Sigmoid colon (tissue), 7 donors: Measurements from ENCODE around the gene SH2D5. TPM values are rescaled to one million over a fixed set of nuclear protein-coding genes. Genes with fewer than 3 reads are reported as not detected.

Experiments
- DNase-seq: peaks from one replicate; pipeline ENCODE4 v3.0.0-alpha.2; 2019
- H3K27ac ChIP-seq, 4 donors: fragments of 200-600 bp; sonication (generic); one replicate each; pipeline ENCODE4 v1.5.1; 2016 to 2019; ENCODE audit warnings: mild to moderate bottlenecking in 1 of 4
- H3K27me3 ChIP-seq, 3 donors: fragments of 200-600 bp; sonication (generic); one replicate each; pipeline ENCODE4 v1.5.1; 2019; ENCODE audit warnings: mild to moderate bottlenecking in 1 of 3
- H3K36me3 ChIP-seq, 4 donors: fragments of 200-600 bp; sonication (generic); one replicate each; pipeline ENCODE4 v1.5.1; 2016 to 2019
- H3K4me1 ChIP-seq, 4 donors: fragments of 200-600 bp; sonication (generic); one replicate each; pipeline ENCODE4 v1.5.1; 2017 to 2019
- H3K4me3 ChIP-seq, 4 donors: fragments of 200-600 bp; sonication (generic); one replicate each; pipeline ENCODE4 v1.5.1; 2017 to 2019; ENCODE audit warnings: mild to moderate bottlenecking in 2 of 4, moderate library complexity in 1 of 4
- H3K9me3 ChIP-seq, 4 donors: fragments of 200-600 bp in 3 of 4; sonication (generic) in 3 of 4; one replicate each; pipeline versions ENCODE4 v1.5.1 to v1.6.1; 2013 to 2019
- EP300 ChIP-seq, 4 donors: sonication (generic); formaldehyde crosslinking; IDR thresholded peaks; one replicate each; pipeline ENCODE4 v1.6.1; 2017; ENCODE audit warnings: antibody characterized with exemption in 4 of 4
- POLR2A ChIP-seq, 2 donors: fragments of 450-650 bp; IDR thresholded peaks; one replicate each; pipeline ENCODE4 v1.6.1; 2016; ENCODE audit warnings: antibody characterized with exemption in 2 of 2, mild to moderate bottlenecking in 2 of 2, moderate library complexity in 2 of 2
- POLR2AphosphoS5 ChIP-seq, 4 donors: sonication (generic); formaldehyde crosslinking; IDR thresholded peaks; one replicate each; pipeline ENCODE4 v1.6.1; 2017; ENCODE audit warnings: antibody characterized with exemption in 4 of 4
- WGBS, 2 donors: extraction: QIAGEN DNeasy Blood & Tissue Kit; methylation state at CpG; one replicate each; pipeline ENCODE4 v1.1.7; 2013; 5-methylcytosine and 5-hydroxymethylcytosine counted together
- intact Hi-C: fragments of 100-400 bp; cut with DNase I; formaldehyde crosslinking; loops from one replicate; pipeline ENCODE4 v1.15.1; 2023
- polyA plus RNA-seq, 3 donors: library from polyadenylated mRNA; stranded (reverse); fragments of 200-250 nt; gene quantifications; one replicate each; pipeline ENCODE4 v1.2.3, GENCODE V29; 2013
- total RNA-seq, 4 donors: library from RNA; depleted of rRNA; stranded (reverse); fragments of >200 nt; gene quantifications; one replicate each; pipeline ENCODE4 v1.1.0, GENCODE V29; 2016
- TF ChIP-seq, protein P1 (sequence below), 4 experiments: fragments of 450-650 bp in 3 of 4; fragments of 200-600 bp in 1 of 4; IDR thresholded peaks; one replicate each; pipeline ENCODE4 v1.5.1; 2016 to 2019; ENCODE audit warnings: antibody characterized with exemption in 4 of 4, mild to moderate bottlenecking in 3 of 4, moderate library complexity in 2 of 4
- donor health status: healthy with polysubstance abuse.
- donor health status: Bipolar disorder and iron deficiency.
- donor health status: healthy.

Gene SH2D5
- under 1 TPM in 3 of 4 donors, not detected in 1; 0.14 to 0.55 (median 0.36) TPM for total RNA-seq
- under 1 TPM in 2 of 3 donors, not detected in 1; under 0.01 to 0.09 TPM for polyA plus RNA-seq

DNA sequence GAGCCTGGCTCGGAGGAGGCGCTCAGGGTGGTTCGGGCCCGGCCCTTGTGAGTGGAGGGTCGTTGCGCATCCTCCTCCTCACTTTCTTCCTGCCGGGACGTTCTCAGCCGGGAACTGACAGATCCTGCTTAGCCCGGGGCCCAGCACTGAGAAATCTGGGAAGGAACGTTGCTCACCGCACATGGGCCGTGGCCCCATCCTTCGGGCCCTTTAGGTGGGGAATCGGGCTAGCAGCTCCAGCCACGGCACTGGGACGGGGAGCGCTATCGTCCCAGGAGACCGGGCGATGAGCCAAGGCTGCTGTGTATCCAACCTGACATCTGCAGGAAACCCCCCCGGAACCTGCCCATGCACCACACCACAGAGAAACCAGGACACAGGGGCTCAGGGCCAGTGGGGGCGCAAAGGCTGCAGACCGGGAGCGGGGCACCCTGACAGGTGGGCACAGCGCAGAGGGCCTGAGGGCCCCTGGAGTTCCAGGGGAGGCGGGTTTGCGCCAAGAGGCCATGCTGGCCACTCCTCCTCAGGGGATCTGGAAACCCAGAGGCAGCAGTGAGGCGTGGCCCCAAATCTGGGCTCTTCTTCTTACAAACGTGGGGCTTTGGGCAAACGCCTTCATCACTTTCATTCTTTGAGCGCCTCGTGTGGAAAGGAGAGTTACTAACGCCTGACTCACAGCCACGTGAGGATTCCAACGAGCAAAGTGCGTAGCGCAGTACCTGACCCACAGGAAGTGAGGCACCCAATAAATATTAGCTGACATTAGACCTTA lies at the start of gene SH2D5:
Gene SH2D5 (minus strand): TSS at position 116 of the 772 bp plus-strand sequence. CDS start 4,659 bp downstream, outside the sequence.
- H3K36me3 ChIP-seq, result no peaks in the 10 kb centered on the region
- intact Hi-C loops, result loop anchor here (1.0 kb wide), 1 partner anchor 35 kb away; no protein-coding TSS in a partner anchor

DNA sequence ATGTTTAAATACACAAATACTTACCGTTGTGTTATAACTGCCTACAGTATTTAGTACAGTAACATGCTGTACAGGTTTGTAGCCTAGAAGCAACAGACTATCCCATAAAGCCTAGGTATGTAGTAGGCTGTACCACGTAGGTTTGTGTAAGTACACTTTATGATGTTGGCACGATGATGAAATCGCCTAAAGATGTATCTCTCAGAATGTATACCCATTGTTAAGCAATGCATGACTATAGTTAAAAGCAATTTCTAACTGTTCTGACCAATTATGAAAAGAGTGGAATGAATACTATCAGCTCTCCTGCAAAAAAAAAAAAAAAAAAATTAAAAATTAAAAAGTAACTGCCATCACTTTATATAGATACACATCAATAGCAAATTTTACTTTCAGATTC lies 43.2 kb upstream of the SH2D5 start:
- TF ChIP-seq EP300 (IDR thresholded peaks at IDR 0.05), result no peak
- TF ChIP-seq POLR2A (IDR thresholded peaks at IDR 0.05), result no peak
- TF ChIP-seq, protein P1, sequence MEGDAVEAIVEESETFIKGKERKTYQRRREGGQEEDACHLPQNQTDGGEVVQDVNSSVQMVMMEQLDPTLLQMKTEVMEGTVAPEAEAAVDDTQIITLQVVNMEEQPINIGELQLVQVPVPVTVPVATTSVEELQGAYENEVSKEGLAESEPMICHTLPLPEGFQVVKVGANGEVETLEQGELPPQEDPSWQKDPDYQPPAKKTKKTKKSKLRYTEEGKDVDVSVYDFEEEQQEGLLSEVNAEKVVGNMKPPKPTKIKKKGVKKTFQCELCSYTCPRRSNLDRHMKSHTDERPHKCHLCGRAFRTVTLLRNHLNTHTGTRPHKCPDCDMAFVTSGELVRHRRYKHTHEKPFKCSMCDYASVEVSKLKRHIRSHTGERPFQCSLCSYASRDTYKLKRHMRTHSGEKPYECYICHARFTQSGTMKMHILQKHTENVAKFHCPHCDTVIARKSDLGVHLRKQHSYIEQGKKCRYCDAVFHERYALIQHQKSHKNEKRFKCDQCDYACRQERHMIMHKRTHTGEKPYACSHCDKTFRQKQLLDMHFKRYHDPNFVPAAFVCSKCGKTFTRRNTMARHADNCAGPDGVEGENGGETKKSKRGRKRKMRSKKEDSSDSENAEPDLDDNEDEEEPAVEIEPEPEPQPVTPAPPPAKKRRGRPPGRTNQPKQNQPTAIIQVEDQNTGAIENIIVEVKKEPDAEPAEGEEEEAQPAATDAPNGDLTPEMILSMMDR (IDR thresholded peaks at IDR 0.05), result no peak
- no peak for TF ChIP-seq POLR2AphosphoS5 (IDR thresholded peaks at IDR 0.05)
- H3K27me3 ChIP-seq, result no peaks in the 10 kb centered on the region
- intact Hi-C loops, result no loop called here
- WGBS, 2 donors, result 78 to 83% methylated on average over 4 of the region's 4 CpGs
- no peak overlapping the region for H3K27ac ChIP-seq
- peaks cover 3 to 80% (median 39%) of the 10 kb centered on the region in 4 donors for H3K36me3 ChIP-seq
- no peaks in the 10 kb centered on the region for H3K9me3 ChIP-seq
- H3K4me1 ChIP-seq, result peaks cover 0 to 30% (median 13%) of the 10 kb centered on the region in 4 donors
- DNase-seq, result no peak
- H3K4me3 ChIP-seq, result no peak overlapping the region

More for the DNA sequence above, at the start of gene SH2D5:
- peaks cover 8 to 27% (median 10%) of the 10 kb centered on the region in 3 donors for H3K27me3 ChIP-seq
- peak within 1 kb of the TSS; percentile 34 to 58 (median 56) for H3K4me3 ChIP-seq
- TF ChIP-seq, protein P1 (IDR thresholded peaks at IDR 0.05), result peak in 1 of 4 experiments; percentile 21
- TF ChIP-seq POLR2AphosphoS5 (IDR thresholded peaks at IDR 0.05) (peak in 3 of 4 donors; percentile 30 to 82 (median 48)), POLR2A (IDR thresholded peaks at IDR 0.05) (no peak), EP300 (IDR thresholded peaks at IDR 0.05) (peak in 1 of 4 donors; percentile 65)
- 1% methylated on average over 38 of the region's 38 CpGs for WGBS, 2 donors
- DNase-seq, result peak; percentile 93
- H3K4me1 ChIP-seq, result peaks cover 0 to 25% (median 23%) of the 10 kb centered on the region in 4 donors
- peak within 1 kb of the TSS; percentile 44 to 80 (median 62) for H3K27ac ChIP-seq
- no peaks in the 10 kb centered on the region for H3K9me3 ChIP-seq

DNA sequence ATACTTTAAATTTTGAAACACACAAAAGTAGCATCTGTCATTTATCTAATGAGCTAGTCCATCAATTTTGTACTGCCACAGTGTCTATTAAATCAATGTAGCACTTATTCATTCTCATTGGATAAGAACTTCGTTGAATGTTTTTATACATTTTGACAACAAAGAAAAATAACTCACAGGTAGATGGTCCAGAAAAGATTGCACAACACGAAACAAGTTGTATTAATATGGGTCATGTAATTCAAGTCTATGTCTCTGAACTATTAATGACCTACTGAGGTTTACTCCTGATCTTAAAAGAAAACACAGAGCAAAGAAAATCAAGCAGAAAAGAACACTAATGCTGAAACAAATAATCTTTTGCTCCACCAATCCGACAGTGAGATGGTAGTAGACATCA lies 39.3 kb upstream of the SH2D5 start:
- H3K4me3 ChIP-seq, result no peak overlapping the region
- TF ChIP-seq POLR2AphosphoS5 (IDR thresholded peaks at IDR 0.05) (no peak), POLR2A (IDR thresholded peaks at IDR 0.05) (no peak), EP300 (IDR thresholded peaks at IDR 0.05) (no peak)
- TF ChIP-seq, protein P1 (IDR thresholded peaks at IDR 0.05), result no peak
- H3K4me1 ChIP-seq, result peaks cover 0 to 13% (median 7%) of the 10 kb centered on the region in 4 donors
- 90 to 95% methylated on average over 3 of the region's 3 CpGs for WGBS, 2 donors
- no peak for DNase-seq
- H3K27ac ChIP-seq, result no peak overlapping the region
- H3K27me3 ChIP-seq, result no peaks in the 10 kb centered on the region
- intact Hi-C loops, result no loop called here
- no peaks in the 10 kb centered on the region for H3K9me3 ChIP-seq
- H3K36me3 ChIP-seq, result peaks cover 6 to 96% (median 69%) of the 10 kb centered on the region in 4 donors

DNA sequence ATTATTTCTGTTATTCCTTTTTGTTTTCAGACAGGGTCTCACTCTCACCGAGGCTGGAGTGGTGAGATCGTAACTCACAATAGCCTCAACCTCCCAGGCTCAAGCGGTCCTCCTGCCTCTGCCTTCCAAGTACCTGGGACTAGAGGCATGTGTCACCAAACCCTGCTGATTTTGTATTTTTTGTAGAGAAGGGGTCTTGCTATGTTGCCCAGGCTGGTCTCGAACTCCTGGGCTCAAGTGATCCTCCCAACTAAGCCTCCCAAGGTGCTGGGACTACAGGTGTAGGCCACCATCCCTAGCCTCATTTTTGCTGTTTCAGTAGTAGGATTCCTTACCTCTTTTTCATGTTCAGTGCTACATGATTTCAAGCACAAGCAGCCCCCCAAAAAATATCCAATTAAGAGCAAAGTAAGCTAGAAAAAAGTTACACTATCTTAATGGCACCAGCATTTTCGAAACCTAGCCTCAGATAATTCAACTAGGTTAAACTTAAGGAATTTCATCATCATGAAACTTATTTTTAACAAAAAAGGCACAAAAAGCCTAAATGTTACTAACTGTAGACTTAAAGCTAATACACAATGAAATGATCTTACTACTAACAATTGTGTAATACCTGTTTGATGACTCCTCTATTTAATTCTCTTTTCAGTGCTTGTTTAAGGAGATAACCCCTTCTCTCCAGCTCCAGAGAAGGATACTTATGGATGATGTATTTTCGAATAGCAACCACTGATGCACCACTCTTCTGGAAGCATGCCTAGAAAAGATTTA lies 38.0 kb upstream of the SH2D5 start:
- no peak for DNase-seq
- WGBS, 2 donors, result 95 to 96% methylated on average over 6 of the region's 6 CpGs
- TF ChIP-seq POLR2AphosphoS5 (IDR thresholded peaks at IDR 0.05) (no peak), POLR2A (IDR thresholded peaks at IDR 0.05) (no peak), EP300 (IDR thresholded peaks at IDR 0.05) (no peak)
- TF ChIP-seq, protein P1 (IDR thresholded peaks at IDR 0.05), result no peak
- no peak overlapping the region for H3K27ac ChIP-seq
- H3K9me3 ChIP-seq, result no peaks in the 10 kb centered on the region
- H3K4me1 ChIP-seq, result peaks cover 0 to 6% (median 2%) of the 10 kb centered on the region in 4 donors
- no peaks in the 10 kb centered on the region for H3K27me3 ChIP-seq
- H3K36me3 ChIP-seq, result peaks cover 10 to 100% (median 78%) of the 10 kb centered on the region in 4 donors
- H3K4me3 ChIP-seq, result no peak overlapping the region
- intact Hi-C loops, result no loop called here
